Suprapubic skin (tissue), 4 donors: ENCODE data around the gene TGFBR1.

Experiments
- POLR2A ChIP-seq, 2 donors: fragments of 450-650 bp; IDR thresholded peaks; one replicate each; pipeline ENCODE4 v1.6.1; 2017; ENCODE audit warnings: antibody characterized with exemption in 2 of 2, mild to moderate bottlenecking in 2 of 2, moderate library complexity in 2 of 2
- POLR2AphosphoS5 ChIP-seq, 3 donors: sonication (generic); formaldehyde crosslinking; IDR thresholded peaks; one replicate each; pipeline ENCODE4 v1.6.1; 2017; ENCODE audit warnings: antibody characterized with exemption in 3 of 3
- TF ChIP-seq, protein P1 (sequence below), 2 donors: fragments of 200-600 bp in 1 of 2; fragments of 450-650 bp in 1 of 2; sonication (generic) in 1 of 2; IDR thresholded peaks; one replicate each; pipeline ENCODE4 v1.5.1; 2016 to 2019; ENCODE audit warnings: antibody characterized with exemption in 2 of 2, mild to moderate bottlenecking in 1 of 2, moderate library complexity in 1 of 2

DNA sequence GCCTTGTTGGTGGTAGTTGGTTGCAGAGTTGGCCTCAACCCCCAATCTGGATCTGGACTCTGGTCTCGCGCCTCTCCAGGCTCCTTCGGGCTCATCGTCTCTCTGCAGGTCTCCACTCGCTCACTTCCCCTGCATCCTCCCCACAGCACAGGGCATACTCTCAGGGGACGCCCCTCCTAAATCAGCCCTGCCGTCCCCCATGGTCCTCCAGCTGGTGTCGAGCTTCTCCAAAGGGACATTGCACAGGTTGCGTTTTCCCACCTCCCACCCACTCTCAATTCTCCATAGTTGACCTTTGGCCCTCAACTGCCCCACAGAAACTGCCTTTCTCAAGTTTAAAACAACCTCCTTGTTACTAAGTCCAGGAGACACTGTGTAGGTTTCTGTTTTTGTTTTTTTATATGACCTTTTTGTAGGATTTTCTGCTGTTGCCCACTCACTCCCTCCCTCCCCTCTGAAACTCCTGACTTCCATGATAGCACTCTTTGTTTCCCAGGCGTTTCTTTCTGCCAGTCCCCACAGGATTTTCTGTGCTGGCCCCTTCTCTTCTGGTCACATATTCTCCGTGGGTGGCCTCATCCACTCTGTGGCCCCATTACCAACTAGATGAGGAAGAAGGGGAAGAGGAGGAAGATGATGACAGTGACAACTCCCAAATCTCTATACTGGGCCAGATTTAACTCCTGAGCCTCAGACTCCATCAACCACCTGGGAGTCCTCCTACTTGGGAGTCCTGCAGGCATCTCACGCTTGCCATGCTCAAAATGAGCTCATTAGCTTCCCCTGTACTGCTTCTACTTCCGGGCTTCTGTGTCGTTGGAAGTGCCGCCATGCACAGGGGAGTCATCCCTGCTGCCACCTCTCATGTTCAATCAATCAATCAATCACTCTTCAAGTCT, 66.6 kb downstream of the TGFBR1 start:
- TF ChIP-seq POLR2A (IDR thresholded peaks at IDR 0.05) (no peak), POLR2AphosphoS5 (IDR thresholded peaks at IDR 0.05) (no peak)
- TF ChIP-seq, protein P1, sequence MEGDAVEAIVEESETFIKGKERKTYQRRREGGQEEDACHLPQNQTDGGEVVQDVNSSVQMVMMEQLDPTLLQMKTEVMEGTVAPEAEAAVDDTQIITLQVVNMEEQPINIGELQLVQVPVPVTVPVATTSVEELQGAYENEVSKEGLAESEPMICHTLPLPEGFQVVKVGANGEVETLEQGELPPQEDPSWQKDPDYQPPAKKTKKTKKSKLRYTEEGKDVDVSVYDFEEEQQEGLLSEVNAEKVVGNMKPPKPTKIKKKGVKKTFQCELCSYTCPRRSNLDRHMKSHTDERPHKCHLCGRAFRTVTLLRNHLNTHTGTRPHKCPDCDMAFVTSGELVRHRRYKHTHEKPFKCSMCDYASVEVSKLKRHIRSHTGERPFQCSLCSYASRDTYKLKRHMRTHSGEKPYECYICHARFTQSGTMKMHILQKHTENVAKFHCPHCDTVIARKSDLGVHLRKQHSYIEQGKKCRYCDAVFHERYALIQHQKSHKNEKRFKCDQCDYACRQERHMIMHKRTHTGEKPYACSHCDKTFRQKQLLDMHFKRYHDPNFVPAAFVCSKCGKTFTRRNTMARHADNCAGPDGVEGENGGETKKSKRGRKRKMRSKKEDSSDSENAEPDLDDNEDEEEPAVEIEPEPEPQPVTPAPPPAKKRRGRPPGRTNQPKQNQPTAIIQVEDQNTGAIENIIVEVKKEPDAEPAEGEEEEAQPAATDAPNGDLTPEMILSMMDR (IDR thresholded peaks at IDR 0.05): no peak
